ENCODE results near the gene HYAL4.
A peak's percentile ranks its signal among the peaks of the same experiment; 100 is the strongest.
"Not testable (repeated sequence)": the region's sequence is repeated elsewhere in the genome, so short reads cannot be mapped to it uniquely, and the experiment has no call there.

The HYAL4 gene

GRCh38 chr7:123847868-123848267, 2.9 kb downstream of the HYAL4 start:
- no peak for DNase-seq

GRCh38 chr7:123849855-123850254, 4.9 kb downstream of the HYAL4 start:
- DNase-seq: no peak

- not testable (repeated sequence) for DNase-seq
Observed at GRCh38 chr7:123851404-123851803, 6.4 kb downstream of the HYAL4 start.

GRCh38 chr7:123854291-123854690, 9.3 kb downstream of the HYAL4 start:
- not testable (repeated sequence) for DNase-seq

- not testable (repeated sequence) for DNase-seq
Observed at GRCh38 chr7:123856428-123856827, 11.5 kb downstream of the HYAL4 start.

GRCh38 chr7:123860848-123861247, 15.9 kb downstream of the HYAL4 start:
- DNase-seq: no peak

- no peak for DNase-seq
Observed at GRCh38 chr7:123862775-123863174, 17.8 kb downstream of the HYAL4 start.

- DNase-seq: no peak
Observed at GRCh38 chr7:123863461-123863860, 18.5 kb downstream of the HYAL4 start.

GRCh38 chr7:123864012-123864411, 19.0 kb downstream of the HYAL4 start:
- no peak for DNase-seq

GRCh38 chr7:123864436-123864835, 19.5 kb downstream of the HYAL4 start:
- peak; percentile 12 for DNase-seq

- no peak for DNase-seq
Observed at GRCh38 chr7:123864966-123865365, 20.0 kb downstream of the HYAL4 start.

- peak; percentile 6 for DNase-seq
Observed at GRCh38 chr7:123865517-123866117, 20.6 kb downstream of the HYAL4 start.

- DNase-seq: no peak
Observed at GRCh38 chr7:123867225-123867624, 22.3 kb downstream of the HYAL4 start.

- peak; percentile 47 for DNase-seq
Observed at GRCh38 chr7:123871998-123872867, 27.3 kb downstream of the HYAL4 start.

- no peak for DNase-seq
Observed at GRCh38 chr7:123872908-123873307, 27.9 kb downstream of the HYAL4 start.

- DNase-seq: no peak
Observed at GRCh38 chr7:123876557-123877256, 31.7 kb downstream of the HYAL4 start.

GRCh38 chr7:123879628-123880027, 34.7 kb downstream of the HYAL4 start:
- no peak for DNase-seq

GRCh38 chr7:123881300-123881699, 36.3 kb downstream of the HYAL4 start:
- DNase-seq: no peak

- no peak for DNase-seq
Observed at GRCh38 chr7:123883154-123883553, 38.2 kb downstream of the HYAL4 start.

GRCh38 chr7:123888192-123888591, 43.2 kb downstream of the HYAL4 start:
- no peak for DNase-seq

- DNase-seq: not testable (repeated sequence)
Observed at GRCh38 chr7:123894753-123895152, 49.8 kb downstream of the HYAL4 start.

- no peak for DNase-seq
Observed at GRCh38 chr7:123901101-123901500, 56.1 kb downstream of the HYAL4 start.

- no peak for DNase-seq
Observed at GRCh38 chr7:123905714-123906113, 60.7 kb downstream of the HYAL4 start.

GRCh38 chr7:123916240-123916724, 71.3 kb downstream of the HYAL4 start:
- no peak for DNase-seq

Measured in DMS153 (cell line).